Stimulated activated naive CD8-positive, alpha-beta T cell treated with anti-CD3 and anti-CD28 coated beads, Interleukin-15, amount 100 ng/mL, for 72 hours (primary cell): ENCODE data around the gene CAAP1.
"Not testable (repeated sequence)": the region's sequence is repeated elsewhere in the genome, so short reads cannot be mapped to it uniquely, and the experiment has no call there.

Source experiments
- ATAC-seq: fragments of 150-1000 bp; cut with Tn5 transposase; 2 replicates; pipeline ENCODE4 v1.10.0; 2021; ENCODE audit warnings: mild to moderate bottlenecking, moderate library complexity
- DNase-seq, 2 donors: peaks; one replicate each; pipeline ENCODE4 v3.0.0; 2021 to 2022
- H3K27ac Mint-ChIP-seq, 2 donors: one replicate each; pipeline ENCODE4 v1.8.0; 2022; ENCODE audit warnings: mild to moderate bottlenecking in 2 of 2, mixed read lengths in 2 of 2, moderate library complexity in 2 of 2
- H3K27me3 Mint-ChIP-seq: one replicate; pipeline ENCODE4 v1.8.0; 2022; ENCODE audit warnings: mixed read lengths
- H3K4me1 Mint-ChIP-seq: one replicate; pipeline ENCODE4 v1.8.0; 2022; ENCODE audit warnings: mild to moderate bottlenecking, mixed read lengths
- H3K4me3 Mint-ChIP-seq, 2 donors: one replicate each; pipeline ENCODE4 v1.8.0; 2022; ENCODE audit warnings: mild to moderate bottlenecking in 2 of 2, mixed read lengths in 2 of 2, moderate library complexity in 1 of 2
- H3K9me3 Mint-ChIP-seq, 2 donors: one replicate each; pipeline ENCODE4 v1.8.0; 2022; ENCODE audit warnings: mixed read lengths in 2 of 2

CAAP1 gene

DNA sequence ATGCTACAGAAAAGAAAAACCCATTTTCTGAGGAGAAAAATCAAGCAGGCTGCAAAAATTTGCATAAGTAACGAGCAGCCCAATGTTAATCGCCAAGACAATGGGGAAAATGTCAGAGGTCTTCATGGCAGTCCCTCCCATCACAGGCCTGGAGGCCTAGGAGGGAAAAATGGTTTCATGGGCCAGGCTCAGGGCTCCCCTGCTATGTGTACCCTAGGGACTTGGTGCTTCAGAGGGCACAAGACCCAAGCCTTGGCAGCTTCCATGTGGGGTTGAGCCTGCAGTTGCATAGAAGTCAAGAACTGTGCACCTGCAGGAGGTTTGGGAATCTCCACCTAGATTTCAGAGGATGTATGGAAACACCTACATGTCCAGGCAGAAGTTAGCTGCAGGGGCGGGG is 10.4 kb downstream of the CAAP1 start:
- DNase-seq (no peak), ATAC-seq (no peak)
- Mint-ChIP-seq H3K27ac (no peak overlapping the region), H3K4me1 (no peaks in the 10 kb centered on the region), H3K4me3 (no peak overlapping the region), H3K9me3 (peaks cover 19 to 20% of the 10 kb centered on the region in 2 donors), H3K27me3 (no peaks in the 10 kb centered on the region)

DNA sequence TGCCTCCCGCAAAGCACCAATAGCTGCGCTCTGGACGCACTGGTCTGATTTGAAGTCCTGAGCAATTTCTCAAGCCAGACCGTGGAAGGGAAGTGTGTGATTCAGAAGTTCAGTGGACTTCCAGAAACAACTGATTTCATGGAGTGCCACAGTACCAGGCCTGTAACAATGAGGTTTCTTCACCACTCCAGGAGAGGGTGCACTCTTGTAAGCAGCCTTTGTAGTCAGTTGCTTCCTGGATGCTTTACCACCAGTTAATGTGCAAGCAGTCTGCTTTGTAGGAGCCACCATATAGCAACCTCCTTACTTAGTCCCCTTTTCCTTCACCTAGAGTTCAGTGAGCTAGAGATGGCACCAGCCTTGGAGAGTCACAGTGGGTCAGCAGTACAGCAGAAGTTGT is 12.3 kb downstream of the CAAP1 start:
- H3K4me1 Mint-ChIP-seq, result no peaks in the 10 kb centered on the region
- no peak overlapping the region for H3K27ac Mint-ChIP-seq
- H3K4me3 Mint-ChIP-seq, result no peak overlapping the region
- no peaks in the 10 kb centered on the region for H3K27me3 Mint-ChIP-seq
- ATAC-seq, result no peak
- no peak for DNase-seq
- H3K9me3 Mint-ChIP-seq, result peaks cover 19 to 20% of the 10 kb centered on the region in 2 donors

DNA sequence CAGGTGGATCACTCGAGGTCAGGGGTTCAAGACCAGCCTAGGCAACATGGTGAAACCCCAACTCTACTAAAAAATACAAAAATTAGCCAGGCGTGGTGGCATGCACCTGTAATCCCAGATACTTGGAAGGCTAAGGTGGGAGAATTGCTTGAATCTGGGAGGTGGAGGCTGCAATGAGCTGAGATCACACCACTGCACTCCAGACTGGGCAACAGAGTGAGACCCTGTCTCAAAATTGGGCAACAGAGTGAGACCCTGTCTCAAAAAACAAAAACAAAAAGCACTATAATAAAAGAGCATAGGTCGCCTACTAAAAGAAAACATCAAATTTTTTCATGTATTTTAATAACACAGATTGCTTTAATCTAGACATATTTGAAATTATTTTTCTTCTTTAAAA is 17.4 kb downstream of the CAAP1 start:
- peaks cover 0 to 11% of the 10 kb centered on the region in 2 donors for H3K9me3 Mint-ChIP-seq
- not testable (repeated sequence) for H3K4me3 Mint-ChIP-seq, H3K27ac Mint-ChIP-seq, DNase-seq, H3K27me3 Mint-ChIP-seq, ATAC-seq, H3K4me1 Mint-ChIP-seq

DNA sequence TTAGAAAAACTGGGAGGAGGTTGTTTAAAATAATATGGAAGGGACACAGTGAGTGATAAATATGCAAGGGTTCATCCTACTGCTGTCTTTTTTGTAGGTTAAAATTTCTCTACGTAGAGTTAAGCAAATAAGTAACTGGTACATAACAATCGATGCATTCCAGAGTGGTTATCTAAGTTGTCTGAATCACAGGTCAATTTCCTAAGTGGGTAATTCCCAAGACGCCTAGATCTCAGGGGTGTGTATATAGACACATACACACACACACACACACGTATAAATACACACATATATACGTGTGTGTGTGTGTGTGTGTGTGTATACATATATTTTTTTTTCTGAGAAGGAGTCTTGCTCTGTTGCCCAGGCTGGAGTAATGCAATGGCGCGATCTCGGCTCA is 22.3 kb downstream of the CAAP1 start:
- no peaks in the 10 kb centered on the region for H3K9me3 Mint-ChIP-seq
- no peak overlapping the region for H3K4me3 Mint-ChIP-seq
- DNase-seq, result no peak
- no peaks in the 10 kb centered on the region for H3K4me1 Mint-ChIP-seq
- no peak overlapping the region for H3K27ac Mint-ChIP-seq
- no peaks in the 10 kb centered on the region for H3K27me3 Mint-ChIP-seq
- ATAC-seq, result no peak

DNA sequence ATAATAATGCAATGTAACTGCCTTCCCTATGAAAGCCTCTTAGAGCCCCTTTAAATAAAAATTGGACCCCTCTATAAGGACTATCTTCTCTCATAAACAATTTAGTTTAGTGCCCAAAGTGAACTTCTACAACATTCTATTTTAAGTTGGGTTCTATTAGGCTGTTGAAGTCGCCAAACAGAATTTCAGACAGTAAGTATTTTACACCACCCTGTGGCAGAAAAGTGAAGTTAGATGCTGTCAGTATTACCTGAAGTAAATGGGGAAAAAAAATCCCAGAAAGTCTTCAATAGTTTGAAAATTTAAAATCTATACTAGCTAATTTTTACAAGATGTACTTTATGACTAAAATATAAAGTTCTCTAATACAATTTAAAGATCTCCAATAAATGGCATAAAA is 29.5 kb downstream of the CAAP1 start:
- no peaks in the 10 kb centered on the region for H3K9me3 Mint-ChIP-seq
- no peak overlapping the region for H3K27ac Mint-ChIP-seq
- H3K4me1 Mint-ChIP-seq, result no peaks in the 10 kb centered on the region
- ATAC-seq, result no peak
- H3K27me3 Mint-ChIP-seq, result no peaks in the 10 kb centered on the region
- DNase-seq, result no peak
- no peak overlapping the region for H3K4me3 Mint-ChIP-seq

DNA sequence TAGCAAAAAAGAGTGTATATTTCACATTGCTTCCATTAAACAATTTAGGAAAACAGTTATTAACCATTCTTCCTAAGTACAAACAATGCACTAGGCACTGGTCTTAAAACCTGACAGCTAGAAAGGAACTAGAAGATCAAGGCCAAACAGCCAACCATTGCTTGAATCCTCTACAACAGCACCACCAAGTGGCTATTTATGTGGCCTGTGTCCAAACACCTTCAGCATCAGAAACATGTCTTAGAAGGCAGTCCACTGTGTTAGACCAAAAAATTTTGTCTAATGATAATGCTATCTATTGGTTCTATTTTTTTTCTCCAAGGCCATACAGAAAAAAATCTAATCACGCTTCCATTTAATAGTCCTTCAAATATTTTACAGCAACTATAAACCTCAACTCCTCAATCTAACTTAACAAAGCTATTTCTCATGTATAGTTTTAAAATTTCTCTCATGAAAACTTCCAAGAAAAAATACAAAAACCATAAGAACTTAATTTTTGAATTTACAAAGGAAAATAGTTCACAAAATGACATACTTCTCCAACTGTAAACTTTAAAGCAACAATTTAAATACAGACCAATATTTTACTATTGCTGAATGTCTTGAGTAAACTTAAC is 36.1 kb downstream of the CAAP1 start:
- DNase-seq, result peak; percentile 17 to 24
- Mint-ChIP-seq H3K27ac (no peak overlapping the region), H3K4me1 (no peaks in the 10 kb centered on the region), H3K4me3 (no peak overlapping the region), H3K27me3 (no peaks in the 10 kb centered on the region), H3K9me3 (no peaks in the 10 kb centered on the region)
- ATAC-seq, result peak; percentile 53

DNA sequence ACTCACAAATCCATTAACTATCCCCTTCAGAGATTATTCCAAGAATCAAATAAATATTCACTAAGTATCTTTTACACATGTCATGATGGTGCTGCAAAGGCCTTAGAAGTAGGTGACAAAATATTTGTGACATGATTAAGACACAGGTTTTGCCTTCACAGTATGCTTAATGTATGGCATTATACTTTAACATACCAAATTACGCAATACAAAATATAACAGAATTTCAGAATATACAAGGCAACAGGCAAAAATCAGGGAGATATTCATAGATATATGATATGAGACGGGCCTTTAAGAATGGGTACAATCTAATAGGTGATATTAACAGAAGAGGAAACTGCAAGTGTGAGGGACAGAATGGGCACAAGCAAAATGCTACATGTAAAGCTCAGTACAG is 41.6 kb downstream of the CAAP1 start:
- no peak overlapping the region for H3K4me3 Mint-ChIP-seq
- no peaks in the 10 kb centered on the region for H3K9me3 Mint-ChIP-seq
- DNase-seq (no peak), ATAC-seq (no peak)
- no peak overlapping the region for H3K27ac Mint-ChIP-seq
- H3K4me1 Mint-ChIP-seq, result no peaks in the 10 kb centered on the region
- H3K27me3 Mint-ChIP-seq, result no peaks in the 10 kb centered on the region

DNA sequence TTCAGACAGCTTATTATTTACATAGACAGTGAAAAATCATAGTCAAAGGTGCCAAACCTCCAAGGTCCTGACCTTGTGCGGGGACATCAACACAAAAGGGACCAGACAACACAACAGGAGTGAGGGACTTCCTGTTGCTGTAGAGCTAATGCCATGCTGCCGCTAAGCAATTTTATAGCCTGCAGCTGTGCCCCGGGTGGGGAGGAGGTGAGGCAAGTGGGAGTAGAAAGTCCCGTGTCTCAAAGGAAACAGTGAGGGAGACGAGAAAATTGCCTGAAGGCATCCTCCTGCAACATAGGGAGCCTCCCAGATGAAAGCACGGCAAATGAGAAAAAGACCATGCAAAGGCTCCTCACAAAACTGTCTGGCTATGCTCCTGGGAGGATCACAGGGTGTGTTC is 58.8 kb downstream of the CAAP1 start:
- Mint-ChIP-seq H3K9me3 (peaks cover 7 to 10% of the 10 kb centered on the region in 2 donors), H3K27ac (no peak overlapping the region), H3K4me1 (no peaks in the 10 kb centered on the region), H3K27me3 (no peaks in the 10 kb centered on the region), H3K4me3 (no peak overlapping the region)
- DNase-seq, result no peak
- ATAC-seq, result no peak

DNA sequence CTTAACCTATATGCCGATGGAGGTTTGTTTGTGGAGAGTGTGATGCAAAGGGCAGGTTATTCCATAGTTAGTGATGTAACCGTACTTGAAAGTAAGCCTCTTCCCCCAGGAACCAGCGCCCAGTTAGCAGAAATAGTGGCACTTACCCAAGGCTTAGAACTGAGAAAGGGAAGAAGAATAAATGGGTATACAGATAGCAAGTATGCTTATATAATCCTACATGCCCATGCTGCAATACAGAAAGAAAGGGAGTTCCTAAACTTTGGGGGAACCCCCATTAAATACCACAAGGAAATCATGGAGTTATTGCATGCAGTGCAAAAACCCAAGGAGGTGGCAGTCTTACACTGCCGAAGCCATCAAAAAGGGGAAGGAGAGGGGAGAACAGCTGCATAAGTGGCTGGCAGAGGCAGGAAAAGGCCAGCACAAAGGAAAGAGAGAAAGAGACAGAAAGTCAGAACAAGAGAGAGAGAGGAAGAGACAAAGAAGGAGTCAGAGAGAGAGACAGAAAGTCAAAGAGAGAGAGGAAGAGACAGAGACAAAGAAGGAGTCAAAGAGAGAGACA is 64.1 kb downstream of the CAAP1 start:
- peak overlapping the region in 1 of 2 donors; percentile 11 for H3K27ac Mint-ChIP-seq
- not testable (repeated sequence) for DNase-seq, H3K4me1 Mint-ChIP-seq, ATAC-seq, H3K4me3 Mint-ChIP-seq, H3K27me3 Mint-ChIP-seq
- H3K9me3 Mint-ChIP-seq, result peaks cover 0 to 10% of the 10 kb centered on the region in 2 donors

DNA sequence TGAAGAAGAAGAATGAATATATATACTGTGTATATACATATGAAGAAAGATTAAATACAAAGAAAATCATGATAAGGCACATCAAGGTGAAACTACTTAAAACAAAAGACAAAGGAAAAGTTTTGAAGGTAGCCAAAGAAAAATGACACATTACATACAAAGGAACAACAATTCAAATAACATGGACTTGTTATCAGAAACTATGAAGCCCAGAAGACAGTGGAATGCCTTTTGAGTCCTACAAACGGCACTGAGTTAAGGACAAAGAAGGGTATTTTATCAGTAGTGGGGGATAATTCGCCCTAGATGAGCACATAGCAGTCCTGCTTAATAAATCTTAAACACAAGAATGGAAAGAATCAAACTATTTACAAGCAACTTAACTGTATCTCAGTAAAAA is 77.8 kb downstream of the CAAP1 start:
- Mint-ChIP-seq H3K27ac (no peak overlapping the region), H3K27me3 (no peaks in the 10 kb centered on the region), H3K9me3 (no peaks in the 10 kb centered on the region), H3K4me1 (no peaks in the 10 kb centered on the region), H3K4me3 (no peak overlapping the region)
- ATAC-seq, result no peak
- no peak for DNase-seq

DNA sequence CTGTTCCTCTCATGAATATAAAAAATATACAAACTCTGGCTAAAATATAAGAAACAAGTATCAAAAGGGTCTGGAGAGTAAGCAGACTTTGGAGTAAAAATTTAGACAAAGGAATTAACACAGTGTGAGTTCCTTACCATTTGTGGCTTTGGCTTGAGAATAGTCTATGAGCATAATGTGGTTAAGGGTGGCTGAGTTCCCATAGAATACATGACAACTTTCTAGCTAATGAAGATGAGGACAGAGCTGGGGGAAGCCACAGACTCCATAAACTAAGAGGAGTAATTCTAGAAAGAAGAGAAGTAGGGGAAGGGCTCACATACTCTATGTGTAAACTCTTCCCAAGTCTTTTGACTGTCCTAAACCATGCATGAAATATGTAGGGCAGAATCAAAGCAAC is 79.4 kb downstream of the CAAP1 start:
- ATAC-seq (no peak), DNase-seq (no peak)
- Mint-ChIP-seq H3K27me3 (no peaks in the 10 kb centered on the region), H3K4me3 (no peak overlapping the region), H3K4me1 (no peaks in the 10 kb centered on the region), H3K9me3 (no peaks in the 10 kb centered on the region), H3K27ac (no peak overlapping the region)

DNA sequence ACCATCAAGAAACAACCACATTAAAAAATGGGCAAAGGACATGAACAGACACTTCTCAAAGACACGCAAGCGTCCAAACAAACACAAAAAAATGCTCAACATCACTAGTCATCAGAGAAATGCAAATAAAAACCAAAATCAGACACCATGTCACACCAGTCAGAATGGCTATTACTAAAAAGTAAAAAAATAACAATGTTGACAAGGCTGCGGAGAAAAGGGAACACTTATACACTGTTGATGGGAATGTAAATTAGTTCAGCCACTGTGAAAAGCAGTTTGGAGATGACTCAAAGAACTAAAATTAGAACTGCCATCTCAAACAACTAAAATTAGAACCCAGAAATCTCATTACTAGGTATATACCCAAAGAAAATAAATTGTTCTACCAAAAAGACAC is 80.4 kb downstream of the CAAP1 start:
- DNase-seq, result no peak
- no peak for ATAC-seq
- Mint-ChIP-seq H3K27me3 (no peaks in the 10 kb centered on the region), H3K4me3 (no peak overlapping the region), H3K9me3 (no peaks in the 10 kb centered on the region), H3K4me1 (no peaks in the 10 kb centered on the region), H3K27ac (no peak overlapping the region)

DNA sequence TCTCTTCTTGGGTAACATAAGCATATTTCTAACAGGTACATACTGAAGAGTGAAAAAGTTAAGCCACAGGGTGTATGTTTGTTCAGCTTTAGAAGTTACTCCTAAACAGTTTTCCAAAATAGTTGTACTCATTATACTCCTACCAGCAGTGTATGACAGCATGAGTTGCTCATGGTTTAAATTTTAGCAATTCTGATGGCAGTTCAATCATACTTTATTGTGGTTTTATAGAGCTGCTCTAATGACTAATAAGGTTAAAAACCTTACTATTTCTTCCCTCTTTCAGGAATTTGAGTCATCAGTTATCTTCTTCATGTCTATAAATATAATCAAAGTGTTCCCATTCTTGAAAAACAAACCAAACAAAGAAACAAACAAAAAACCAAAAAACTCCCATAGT is 81.5 kb downstream of the CAAP1 start:
- Mint-ChIP-seq H3K27ac (no peak overlapping the region), H3K9me3 (no peaks in the 10 kb centered on the region), H3K27me3 (no peaks in the 10 kb centered on the region), H3K4me1 (no peaks in the 10 kb centered on the region), H3K4me3 (no peak overlapping the region)
- DNase-seq (no peak), ATAC-seq (no peak)

DNA sequence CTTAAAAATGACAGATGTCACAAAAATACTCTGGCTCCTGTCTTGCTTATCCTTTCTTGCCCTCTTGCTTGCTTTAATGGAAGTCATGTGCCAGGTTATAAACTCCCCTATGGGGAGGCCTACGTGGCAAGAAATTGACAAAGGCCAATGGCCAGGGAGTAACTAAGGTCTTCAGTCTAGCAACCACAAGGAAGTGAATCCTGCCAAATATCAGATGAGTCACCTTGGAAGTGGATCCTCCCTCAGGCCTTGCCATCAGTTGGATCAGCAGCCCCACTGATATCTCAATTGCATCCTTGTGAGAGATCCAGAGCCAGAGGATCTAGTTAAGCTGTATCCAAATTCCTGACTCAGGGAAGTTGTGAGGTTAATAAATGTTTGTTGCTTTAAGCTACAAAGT is 82.8 kb downstream of the CAAP1 start:
- H3K27ac Mint-ChIP-seq, result no peak overlapping the region
- no peak for ATAC-seq
- H3K27me3 Mint-ChIP-seq, result no peaks in the 10 kb centered on the region
- H3K4me1 Mint-ChIP-seq, result no peaks in the 10 kb centered on the region
- H3K9me3 Mint-ChIP-seq, result no peaks in the 10 kb centered on the region
- H3K4me3 Mint-ChIP-seq, result no peak overlapping the region
- no peak for DNase-seq

DNA sequence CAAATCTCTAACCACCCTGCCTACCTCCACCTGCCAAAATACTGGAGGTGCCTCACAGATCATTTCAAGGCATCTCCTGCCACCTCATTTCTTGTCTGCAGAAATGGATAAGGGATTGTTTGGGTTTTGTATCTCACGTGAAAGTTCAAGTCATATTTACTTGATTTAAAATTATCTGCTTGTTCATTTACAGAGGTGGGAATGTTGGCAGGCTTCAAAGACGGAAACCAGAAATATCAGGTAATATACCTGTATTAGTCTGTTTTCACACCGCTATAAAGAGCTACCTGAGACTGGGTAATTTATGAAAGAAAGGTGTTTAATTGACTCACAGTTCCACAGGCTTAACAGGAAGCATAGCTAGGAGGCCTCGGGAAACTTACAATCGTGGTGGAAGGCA is 85.4 kb downstream of the CAAP1 start:
- Mint-ChIP-seq H3K27ac (no peak overlapping the region), H3K4me1 (no peaks in the 10 kb centered on the region), H3K9me3 (no peaks in the 10 kb centered on the region), H3K4me3 (no peak overlapping the region), H3K27me3 (no peaks in the 10 kb centered on the region)
- no peak for DNase-seq
- ATAC-seq, result no peak

DNA sequence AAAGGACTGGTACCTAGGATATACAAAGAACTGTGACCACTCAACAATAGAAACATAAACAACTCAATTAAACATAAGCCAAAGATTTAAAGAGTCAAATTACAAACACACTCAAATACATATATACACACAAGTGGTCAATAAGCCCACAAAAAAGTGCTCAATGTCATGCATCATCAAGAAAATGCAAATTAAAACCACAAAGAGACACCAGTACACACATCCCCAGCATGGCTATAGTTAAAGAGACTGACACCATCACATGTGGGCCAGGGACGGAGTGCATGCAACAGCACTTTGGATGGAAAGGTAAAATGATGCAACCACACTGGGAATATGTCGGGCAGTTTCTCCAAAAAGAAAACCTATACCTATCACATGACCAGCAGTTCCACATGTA is 89.7 kb downstream of the CAAP1 start:
- DNase-seq (no peak), ATAC-seq (no peak)
- Mint-ChIP-seq H3K27me3 (no peaks in the 10 kb centered on the region), H3K9me3 (no peaks in the 10 kb centered on the region), H3K4me3 (no peak overlapping the region), H3K27ac (no peak overlapping the region), H3K4me1 (no peaks in the 10 kb centered on the region)

DNA sequence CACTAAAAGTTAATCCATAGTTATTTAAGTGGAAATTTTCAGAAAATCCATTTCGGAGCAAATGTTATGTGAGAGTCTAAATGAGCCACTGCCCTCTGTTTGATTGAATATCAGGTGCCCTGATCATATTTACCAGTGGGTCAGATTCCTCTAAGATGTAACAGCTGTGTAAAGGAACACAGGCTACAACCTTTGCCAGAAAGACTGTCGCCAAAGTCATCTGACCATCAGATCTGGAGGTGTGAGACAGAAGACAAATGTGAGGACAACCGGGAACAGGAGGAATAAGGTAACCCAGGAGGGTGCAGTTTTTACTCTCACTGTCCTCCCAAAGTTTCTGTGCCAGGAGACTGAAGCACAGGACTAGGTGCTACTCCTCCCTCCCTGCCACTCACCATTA is 90.8 kb downstream of the CAAP1 start:
- no peak for DNase-seq
- ATAC-seq, result no peak
- Mint-ChIP-seq H3K9me3 (no peaks in the 10 kb centered on the region), H3K4me3 (no peak overlapping the region), H3K27ac (no peak overlapping the region), H3K27me3 (no peaks in the 10 kb centered on the region), H3K4me1 (no peaks in the 10 kb centered on the region)
